Vagina (tissue), 2 donors: ENCODE measurements around the gene CNTNAP5. TPM values are rescaled to one million over a fixed set of nuclear protein-coding genes. Genes with fewer than 3 reads are reported as not detected.

Source experiments
- DNase-seq, 2 donors: peaks; one replicate each; pipeline ENCODE4 v3.0.0-alpha.2; 2017; ENCODE audit errors: extremely low spot score in 2 of 2
- H3K27ac ChIP-seq: fragments of 200-600 bp; sonication (generic); one replicate; pipeline ENCODE4 v1.5.1; 2019
- H3K27me3 ChIP-seq: fragments of 200-600 bp; sonication (generic); one replicate; pipeline ENCODE4 v1.5.1; 2019
- H3K36me3 ChIP-seq, 2 donors: fragments of 200-600 bp; sonication (generic); one replicate each; pipeline ENCODE4 v1.5.1; 2017 to 2019
- H3K4me1 ChIP-seq: fragments of 200-600 bp; sonication (generic); one replicate; pipeline ENCODE4 v1.5.1; 2019
- H3K4me3 ChIP-seq, 2 donors: fragments of 200-600 bp; sonication (generic); 1 replicate in 1 of 2; 2 replicates in 1 of 2; pipeline ENCODE4 v1.5.1; 2016 to 2019
- H3K9me3 ChIP-seq: fragments of 200-600 bp; sonication (generic); one replicate; pipeline ENCODE4 v1.5.1; 2019
- CTCF ChIP-seq, 3 experiments: fragments of 450-650 bp in 2 of 3; fragments of 200-600 bp in 1 of 3; sonication (generic) in 1 of 3; IDR thresholded peaks; one replicate each; pipeline ENCODE4 v1.5.1; 2017 to 2019; ENCODE audit warnings: antibody characterized with exemption in 3 of 3, mild to moderate bottlenecking in 2 of 3, moderate library complexity in 2 of 3
- POLR2A ChIP-seq, 2 donors: fragments of 450-650 bp; IDR thresholded peaks; one replicate each; pipeline ENCODE4 v1.6.1; 2017; ENCODE audit warnings: antibody characterized with exemption in 2 of 2, mild to moderate bottlenecking in 2 of 2, moderate library complexity in 2 of 2
- POLR2AphosphoS5 ChIP-seq, 2 donors: sonication (generic); formaldehyde crosslinking; IDR thresholded peaks; one replicate each; pipeline ENCODE4 v1.9.0; 2017; ENCODE audit warnings: antibody characterized with exemption in 2 of 2, mild to moderate bottlenecking in 2 of 2, low read depth in 1 of 2; ENCODE audit not compliant: insufficient read depth in 1 of 2
- intact Hi-C: fragments of 100-400 bp; cut with DNase I; formaldehyde crosslinking; loops from one replicate; pipeline ENCODE4 v1.15.1; 2023
- total RNA-seq: library from RNA; depleted of rRNA; stranded (reverse); fragments of >200 nt; gene quantifications from one replicate; pipeline ENCODE4 v1.2.3, GENCODE V29; 2016

Gene CNTNAP5
- total RNA-seq, 1 donor from 2014 or later: not detected

- Histone ChIP-seq H3K36me3 (no peaks in the 10 kb centered on the region), H3K4me3 (no peak overlapping the region), H3K27ac (no peak overlapping the region), H3K27me3 (no peaks in the 10 kb centered on the region), H3K9me3 (no peaks in the 10 kb centered on the region), H3K4me1 (no peaks in the 10 kb centered on the region)
- no peak for DNase-seq
- no peak for TF ChIP-seq POLR2AphosphoS5 (IDR thresholded peaks at IDR 0.05; ENCODE audit: insufficient read depth in 1 of 2, low read depth in 1 of 2)
- TF ChIP-seq POLR2A (IDR thresholded peaks at IDR 0.05): no peak
- no peak for TF ChIP-seq CTCF (IDR thresholded peaks at IDR 0.05)
- intact Hi-C loops: no loop called here
Observed at GRCh38 chr2:124884315-124884714, 859.2 kb downstream of the CNTNAP5 start.

- intact Hi-C loops: no loop called here
- Histone ChIP-seq H3K27me3 (no peaks in the 10 kb centered on the region), H3K36me3 (no peaks in the 10 kb centered on the region), H3K9me3 (no peaks in the 10 kb centered on the region), H3K4me3 (no peak overlapping the region), H3K4me1 (no peaks in the 10 kb centered on the region), H3K27ac (no peak overlapping the region)
- no peak for DNase-seq
- no peak for TF ChIP-seq POLR2A (IDR thresholded peaks at IDR 0.05)
- TF ChIP-seq POLR2AphosphoS5 (IDR thresholded peaks at IDR 0.05; ENCODE audit: insufficient read depth in 1 of 2, low read depth in 1 of 2): no peak
- no peak for TF ChIP-seq CTCF (IDR thresholded peaks at IDR 0.05)
Observed at GRCh38 chr2:124886216-124886615, 861.1 kb downstream of the CNTNAP5 start.

- Histone ChIP-seq H3K27ac (no peak overlapping the region), H3K36me3 (no peaks in the 10 kb centered on the region), H3K27me3 (no peaks in the 10 kb centered on the region), H3K4me1 (no peaks in the 10 kb centered on the region), H3K9me3 (no peaks in the 10 kb centered on the region), H3K4me3 (no peak overlapping the region)
- DNase-seq: no peak
- intact Hi-C loops: no loop called here
- TF ChIP-seq POLR2A (IDR thresholded peaks at IDR 0.05): no peak
Observed at GRCh38 chr2:124887466-124887865, 862.4 kb downstream of the CNTNAP5 start.

GRCh38 chr2:124888431-124888830 is 863.3 kb downstream of the CNTNAP5 start:
- DNase-seq: no peak
- intact Hi-C loops: no loop called here
- Histone ChIP-seq H3K27ac (no peak overlapping the region), H3K36me3 (no peaks in the 10 kb centered on the region), H3K4me1 (no peaks in the 10 kb centered on the region), H3K27me3 (no peaks in the 10 kb centered on the region), H3K9me3 (no peaks in the 10 kb centered on the region), H3K4me3 (no peak overlapping the region)
- TF ChIP-seq CTCF (IDR thresholded peaks at IDR 0.05) (no peak), POLR2A (IDR thresholded peaks at IDR 0.05) (no peak), POLR2AphosphoS5 (IDR thresholded peaks at IDR 0.05; ENCODE audit: insufficient read depth in 1 of 2, low read depth in 1 of 2) (no peak)

GRCh38 chr2:124894199-124894598 is 869.1 kb downstream of the CNTNAP5 start:
- no peak overlapping the region for H3K27ac ChIP-seq
- no peak overlapping the region for H3K4me3 ChIP-seq
- intact Hi-C loops: no loop called here
- no peaks in the 10 kb centered on the region for H3K27me3 ChIP-seq
- TF ChIP-seq POLR2A (IDR thresholded peaks at IDR 0.05) (no peak), CTCF (IDR thresholded peaks at IDR 0.05) (no peak), POLR2AphosphoS5 (IDR thresholded peaks at IDR 0.05; ENCODE audit: insufficient read depth in 1 of 2, low read depth in 1 of 2) (no peak)
- H3K4me1 ChIP-seq: no peaks in the 10 kb centered on the region
- no peak for DNase-seq
- H3K36me3 ChIP-seq: no peaks in the 10 kb centered on the region
- H3K9me3 ChIP-seq: no peaks in the 10 kb centered on the region

- H3K27me3 ChIP-seq: no peaks in the 10 kb centered on the region
- no peak for TF ChIP-seq CTCF (IDR thresholded peaks at IDR 0.05)
- TF ChIP-seq POLR2A (IDR thresholded peaks at IDR 0.05): no peak
- no peak for TF ChIP-seq POLR2AphosphoS5 (IDR thresholded peaks at IDR 0.05; ENCODE audit: insufficient read depth in 1 of 2, low read depth in 1 of 2)
- no peaks in the 10 kb centered on the region for H3K4me1 ChIP-seq
- intact Hi-C loops: no loop called here
- no peaks in the 10 kb centered on the region for H3K9me3 ChIP-seq
- no peak for DNase-seq
- H3K27ac ChIP-seq: no peak overlapping the region
- H3K36me3 ChIP-seq: no peaks in the 10 kb centered on the region
- H3K4me3 ChIP-seq: no peak overlapping the region
Observed at GRCh38 chr2:124898827-124899226, 873.7 kb downstream of the CNTNAP5 start.
